Measurements from ENCODE around the gene ITSN1. TPM values are rescaled to one million over a fixed set of nuclear protein-coding genes. Genes with fewer than 3 reads are reported as not detected.
"Not testable (repeated sequence)": the region's sequence is repeated elsewhere in the genome, so short reads cannot be mapped to it uniquely, and the experiment has no call there.

Gene ITSN1
- total and polyA plus RNA-seq, 4 donors: 58.8 to 73.7 (median 63.4) TPM

DNA sequence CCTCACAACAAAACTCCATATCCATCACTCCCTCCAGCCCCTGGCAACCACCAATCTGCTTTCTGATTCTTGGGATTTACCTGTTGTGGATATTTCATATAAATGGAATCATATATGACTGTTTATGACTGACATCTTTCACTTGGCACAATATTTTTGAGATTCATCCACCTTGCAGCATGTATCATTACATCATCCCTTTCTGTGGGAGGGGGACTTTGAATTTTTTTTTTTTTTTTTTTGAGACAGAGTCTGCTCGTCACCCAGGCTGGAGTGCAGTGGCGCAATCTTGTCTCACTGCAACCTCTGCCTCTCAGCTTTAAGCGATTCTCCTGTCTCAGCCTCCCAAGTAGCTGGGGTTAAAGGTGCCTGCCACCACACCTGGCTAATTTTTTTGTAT, 128.2 kb downstream of the ITSN1 start:
- Histone ChIP-seq H3K27me3 (ENCODE audit: control insufficient read depth, insufficient read depth, low read length) (no peaks in the 10 kb centered on the region), H3K27ac (ENCODE audit: low read depth, low read length) (no peak overlapping the region), H3K4me1 (ENCODE audit: control insufficient read depth, insufficient read depth, low read length) (no peaks in the 10 kb centered on the region), H3K36me3 (ENCODE audit: control insufficient read depth, insufficient read depth, low read length) (peaks cover 28% of the 10 kb centered on the region), H3K4me3 (ENCODE audit: low read depth, low read length) (no peak overlapping the region), H3K9me3 (ENCODE audit: control insufficient read depth, insufficient read depth, low read length) (no peaks in the 10 kb centered on the region)
- no peak for DNase-seq (ENCODE audit: low read depth in 4 of 6, low spot score in 6 of 6)
- no CpG with 5 or more reads among the region's 3 CpGs for WGBS (ENCODE audit: insufficient coverage)

DNA sequence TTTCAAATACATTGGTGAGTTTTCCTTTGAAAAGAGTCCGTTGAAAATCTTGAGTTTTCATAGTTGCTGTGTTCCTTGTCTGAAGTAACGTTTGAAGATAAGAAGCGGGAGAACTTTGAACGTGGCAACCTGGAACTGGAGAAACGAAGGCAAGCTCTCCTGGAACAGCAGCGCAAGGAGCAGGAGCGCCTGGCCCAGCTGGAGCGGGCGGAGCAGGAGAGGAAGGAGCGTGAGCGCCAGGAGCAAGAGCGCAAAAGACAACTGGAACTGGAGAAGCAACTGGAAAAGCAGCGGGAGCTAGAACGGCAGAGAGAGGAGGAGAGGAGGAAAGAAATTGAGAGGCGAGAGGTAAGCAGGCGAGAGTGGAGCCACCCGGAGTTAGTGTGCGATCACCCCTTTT, 129.7 kb downstream of the ITSN1 start:
- Histone ChIP-seq H3K36me3 (ENCODE audit: control insufficient read depth, insufficient read depth, low read length) (peaks cover 28% of the 10 kb centered on the region), H3K4me1 (ENCODE audit: control insufficient read depth, insufficient read depth, low read length) (no peaks in the 10 kb centered on the region), H3K27ac (ENCODE audit: low read depth, low read length) (no peak overlapping the region)

DNA sequence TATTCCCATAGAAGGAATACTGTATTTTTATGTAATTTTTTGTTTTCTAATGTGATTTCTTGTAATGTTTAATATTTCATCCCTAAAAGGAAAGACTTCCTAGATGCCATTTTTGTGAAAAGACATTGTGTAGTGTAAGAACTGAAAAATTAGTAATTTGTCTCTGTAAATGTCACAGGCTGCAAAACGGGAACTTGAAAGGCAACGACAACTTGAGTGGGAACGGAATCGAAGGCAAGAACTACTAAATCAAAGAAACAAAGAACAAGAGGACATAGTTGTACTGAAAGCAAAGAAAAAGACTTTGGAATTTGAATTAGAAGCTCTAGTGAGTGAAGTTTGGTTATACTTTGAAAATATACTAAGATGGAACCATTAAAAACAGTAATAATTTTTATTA, 132.2 kb downstream of the ITSN1 start:
- H3K4me1 ChIP-seq (ENCODE audit: control insufficient read depth, insufficient read depth, low read length): no peaks in the 10 kb centered on the region
- H3K4me3 ChIP-seq (ENCODE audit: low read depth, low read length): no peak overlapping the region
- H3K9me3 ChIP-seq (ENCODE audit: control insufficient read depth, insufficient read depth, low read length): no peaks in the 10 kb centered on the region
- WGBS (ENCODE audit: insufficient coverage): no CpG with 5 or more reads among the region's 4 CpGs
- H3K27me3 ChIP-seq (ENCODE audit: control insufficient read depth, insufficient read depth, low read length): no peaks in the 10 kb centered on the region
- H3K27ac ChIP-seq (ENCODE audit: low read depth, low read length): peak overlapping the region; percentile 74
- DNase-seq (ENCODE audit: low read depth in 4 of 6, low spot score in 6 of 6): no peak
- H3K36me3 ChIP-seq (ENCODE audit: control insufficient read depth, insufficient read depth, low read length): peaks cover 29% of the 10 kb centered on the region

More for the DNA sequence above, 129.7 kb downstream of the ITSN1 start:
- no peaks in the 10 kb centered on the region for H3K9me3 ChIP-seq (ENCODE audit: control insufficient read depth, insufficient read depth, low read length)
- no peak for DNase-seq (ENCODE audit: low read depth in 4 of 6, low spot score in 6 of 6)
- 99% methylated on average over 17 of the region's 18 CpGs for WGBS (ENCODE audit: insufficient coverage)
- H3K27me3 ChIP-seq (ENCODE audit: control insufficient read depth, insufficient read depth, low read length): no peaks in the 10 kb centered on the region
- no peak overlapping the region for H3K4me3 ChIP-seq (ENCODE audit: low read depth, low read length)

DNA sequence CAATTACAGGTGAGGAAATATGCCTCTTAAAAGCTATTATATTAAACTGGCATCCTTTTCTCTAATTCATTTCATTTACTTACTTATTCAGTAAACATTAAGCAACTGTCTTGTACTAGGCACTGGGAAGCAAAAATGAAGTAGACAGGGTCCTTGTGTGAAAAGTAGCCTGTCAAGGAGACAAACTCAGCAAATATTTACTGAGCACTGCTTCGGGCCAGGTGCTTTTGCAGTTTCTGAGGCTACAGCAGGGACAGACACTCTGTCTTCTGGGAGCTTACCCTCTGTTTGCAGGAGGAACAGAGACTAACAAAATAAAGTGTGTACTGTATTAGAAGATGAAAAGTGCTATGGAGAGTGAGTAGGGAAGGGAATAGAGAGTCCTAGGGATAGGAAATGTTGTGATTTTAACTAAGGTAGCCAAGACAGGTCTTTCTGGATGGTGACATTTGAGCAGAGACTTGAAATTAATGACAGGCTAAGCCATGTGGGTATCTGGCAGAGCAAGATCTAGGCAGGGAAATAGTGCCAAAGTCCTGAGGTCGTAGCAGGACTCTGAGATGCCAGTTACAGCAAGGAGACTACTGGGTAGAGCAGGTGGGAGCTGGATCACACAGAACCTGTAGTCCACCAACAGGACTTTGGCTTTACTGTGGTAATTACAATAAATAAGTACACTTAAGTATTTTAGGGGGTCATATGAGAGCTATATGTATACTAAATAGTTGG, 133.0 kb downstream of the ITSN1 start:
- Histone ChIP-seq H3K4me1 (ENCODE audit: control insufficient read depth, insufficient read depth, low read length) (no peaks in the 10 kb centered on the region), H3K36me3 (ENCODE audit: control insufficient read depth, insufficient read depth, low read length) (peaks cover 22% of the 10 kb centered on the region), H3K4me3 (ENCODE audit: low read depth, low read length) (no peak overlapping the region), H3K9me3 (ENCODE audit: control insufficient read depth, insufficient read depth, low read length) (no peaks in the 10 kb centered on the region), H3K27me3 (ENCODE audit: control insufficient read depth, insufficient read depth, low read length) (no peaks in the 10 kb centered on the region), H3K27ac (ENCODE audit: low read depth, low read length) (peak overlapping the region; percentile 74)
- DNase-seq (ENCODE audit: low read depth in 4 of 6, low spot score in 6 of 6): no peak
- 83% methylated on average over 2 of the region's 2 CpGs for WGBS (ENCODE audit: insufficient coverage)

DNA sequence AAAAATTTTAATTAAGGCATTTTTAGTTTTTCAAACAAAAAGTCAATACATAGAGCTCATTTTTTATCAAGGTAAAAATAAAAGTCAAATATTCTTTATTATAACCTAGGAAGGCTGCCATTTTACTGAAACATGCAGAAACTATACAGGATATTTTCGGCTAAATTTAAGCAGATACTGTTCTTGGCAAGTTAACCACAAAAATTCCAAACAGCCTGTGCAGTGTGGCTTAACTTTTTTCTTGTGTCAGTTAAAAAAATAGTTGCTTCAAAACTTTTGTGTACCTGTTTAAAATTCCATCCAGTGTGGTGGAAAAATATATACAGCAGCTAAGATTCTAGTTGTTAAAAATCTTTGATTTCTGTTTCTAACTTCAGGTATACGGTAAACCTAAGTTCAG, 138.3 kb downstream of the ITSN1 start:
- Histone ChIP-seq H3K27ac (ENCODE audit: low read depth, low read length) (no peak overlapping the region), H3K4me3 (ENCODE audit: low read depth, low read length) (no peak overlapping the region), H3K9me3 (ENCODE audit: control insufficient read depth, insufficient read depth, low read length) (no peaks in the 10 kb centered on the region), H3K36me3 (ENCODE audit: control insufficient read depth, insufficient read depth, low read length) (peaks cover 9% of the 10 kb centered on the region), H3K27me3 (ENCODE audit: control insufficient read depth, insufficient read depth, low read length) (no peaks in the 10 kb centered on the region), H3K4me1 (ENCODE audit: control insufficient read depth, insufficient read depth, low read length) (no peaks in the 10 kb centered on the region)
- DNase-seq (ENCODE audit: low read depth in 4 of 6, low spot score in 6 of 6): no peak
- 100% methylated on average over 1 of the region's 2 CpGs for WGBS (ENCODE audit: insufficient coverage)

DNA sequence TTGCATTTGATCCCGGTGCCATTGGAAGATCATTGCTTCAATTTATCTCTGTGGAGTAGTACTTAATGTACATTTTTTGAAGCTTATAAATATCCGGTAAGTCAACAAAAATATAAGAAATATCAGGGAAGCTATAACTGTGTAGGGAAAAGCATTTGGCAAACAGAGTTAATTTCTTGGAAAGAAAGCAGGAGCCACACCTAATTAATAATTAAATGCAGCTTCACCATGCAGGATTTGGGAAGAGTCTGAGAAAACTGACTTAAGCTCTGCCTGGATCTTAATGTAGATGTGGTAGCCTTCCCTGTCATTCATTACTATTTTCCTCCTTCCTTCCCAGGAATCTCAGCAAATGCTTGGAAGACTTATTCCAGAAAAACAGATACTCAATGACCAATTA, 138.8 kb downstream of the ITSN1 start:
- Histone ChIP-seq H3K27ac (ENCODE audit: low read depth, low read length) (no peak overlapping the region), H3K4me1 (ENCODE audit: control insufficient read depth, insufficient read depth, low read length) (no peaks in the 10 kb centered on the region), H3K9me3 (ENCODE audit: control insufficient read depth, insufficient read depth, low read length) (no peaks in the 10 kb centered on the region), H3K4me3 (ENCODE audit: low read depth, low read length) (no peak overlapping the region), H3K27me3 (ENCODE audit: control insufficient read depth, insufficient read depth, low read length) (no peaks in the 10 kb centered on the region), H3K36me3 (ENCODE audit: control insufficient read depth, insufficient read depth, low read length) (peaks cover 9% of the 10 kb centered on the region)
- DNase-seq (ENCODE audit: low read depth in 4 of 6, low spot score in 6 of 6): no peak
- no CpG with 5 or more reads among the region's 2 CpGs for WGBS (ENCODE audit: insufficient coverage)

DNA sequence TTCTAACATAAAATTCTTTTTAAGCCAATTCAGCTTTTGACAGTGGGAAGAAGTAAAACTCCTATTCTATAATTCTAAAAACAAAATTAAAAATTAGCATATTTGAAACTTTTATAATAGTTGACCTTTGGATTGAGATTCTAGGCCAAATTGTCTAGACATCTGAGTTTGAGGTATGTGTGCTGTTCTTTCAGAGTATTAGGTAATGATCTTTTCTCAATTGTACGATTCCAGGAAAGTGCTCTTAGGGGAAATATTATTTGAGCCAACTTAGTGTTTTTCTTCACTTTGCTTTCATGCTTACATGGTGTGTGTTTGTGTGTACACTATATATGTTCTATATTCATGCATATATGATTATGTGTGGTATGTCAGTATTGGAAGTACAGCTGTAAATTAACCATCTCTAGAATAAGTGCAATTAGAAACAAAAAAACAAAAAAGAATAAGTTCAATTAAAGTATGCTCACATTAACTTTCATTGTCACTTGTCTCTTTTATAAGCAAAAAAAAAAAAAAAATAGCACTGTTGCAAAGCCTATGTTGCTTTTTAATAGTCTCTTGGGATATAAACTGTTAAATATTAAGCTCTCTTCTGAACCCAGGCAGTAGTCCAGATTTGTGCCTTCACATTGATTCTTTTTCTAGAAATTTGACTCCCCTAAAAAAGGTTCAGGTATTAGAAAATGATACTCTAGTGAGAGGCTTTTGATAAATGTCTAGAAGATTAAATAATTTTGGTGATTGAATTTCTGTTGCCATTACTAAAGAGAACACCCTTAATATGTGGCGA, 141.1 kb downstream of the ITSN1 start:
- Histone ChIP-seq H3K36me3 (ENCODE audit: control insufficient read depth, insufficient read depth, low read length) (peaks cover 9% of the 10 kb centered on the region), H3K4me1 (ENCODE audit: control insufficient read depth, insufficient read depth, low read length) (peaks cover 2% of the 10 kb centered on the region), H3K27me3 (ENCODE audit: control insufficient read depth, insufficient read depth, low read length) (no peaks in the 10 kb centered on the region), H3K9me3 (ENCODE audit: control insufficient read depth, insufficient read depth, low read length) (no peaks in the 10 kb centered on the region), H3K27ac (ENCODE audit: low read depth, low read length) (no peak overlapping the region), H3K4me3 (ENCODE audit: low read depth, low read length) (no peak overlapping the region)
- WGBS (ENCODE audit: insufficient coverage): no CpG with 5 or more reads among the region's 2 CpGs
- no peak for DNase-seq (ENCODE audit: low read depth in 4 of 6, low spot score in 6 of 6)

DNA sequence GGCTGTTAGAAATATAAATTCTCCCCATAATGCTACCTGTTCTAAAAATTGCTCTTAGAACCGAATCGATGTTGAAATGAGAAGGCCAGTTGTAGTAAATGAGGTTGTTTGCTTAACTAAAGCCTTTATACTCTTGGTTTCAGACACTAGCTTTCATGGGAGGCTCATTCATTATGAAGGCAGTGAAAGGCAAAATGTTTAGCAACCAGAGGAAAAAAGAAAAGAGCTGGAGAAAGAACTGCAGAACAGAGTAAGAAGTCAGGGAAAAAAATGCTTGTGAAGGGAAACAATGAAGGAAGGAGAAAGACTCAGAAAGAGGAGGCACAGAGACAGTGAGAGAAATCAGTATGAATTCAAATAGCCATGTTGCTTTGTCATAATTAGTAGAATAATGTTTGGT, 145.1 kb downstream of the ITSN1 start:
- DNase-seq (ENCODE audit: low read depth in 4 of 6, low spot score in 6 of 6): peak in 2 of 6 donors; percentile 36 to 57
- Histone ChIP-seq H3K36me3 (ENCODE audit: control insufficient read depth, insufficient read depth, low read length) (peaks cover 2% of the 10 kb centered on the region), H3K27ac (ENCODE audit: low read depth, low read length) (peak overlapping the region; percentile 37), H3K9me3 (ENCODE audit: control insufficient read depth, insufficient read depth, low read length) (no peaks in the 10 kb centered on the region), H3K27me3 (ENCODE audit: control insufficient read depth, insufficient read depth, low read length) (no peaks in the 10 kb centered on the region), H3K4me1 (ENCODE audit: control insufficient read depth, insufficient read depth, low read length) (peaks cover 3% of the 10 kb centered on the region), H3K4me3 (ENCODE audit: low read depth, low read length) (no peak overlapping the region)
- no CpG with 5 or more reads among the region's 2 CpGs for WGBS (ENCODE audit: insufficient coverage)

DNA sequence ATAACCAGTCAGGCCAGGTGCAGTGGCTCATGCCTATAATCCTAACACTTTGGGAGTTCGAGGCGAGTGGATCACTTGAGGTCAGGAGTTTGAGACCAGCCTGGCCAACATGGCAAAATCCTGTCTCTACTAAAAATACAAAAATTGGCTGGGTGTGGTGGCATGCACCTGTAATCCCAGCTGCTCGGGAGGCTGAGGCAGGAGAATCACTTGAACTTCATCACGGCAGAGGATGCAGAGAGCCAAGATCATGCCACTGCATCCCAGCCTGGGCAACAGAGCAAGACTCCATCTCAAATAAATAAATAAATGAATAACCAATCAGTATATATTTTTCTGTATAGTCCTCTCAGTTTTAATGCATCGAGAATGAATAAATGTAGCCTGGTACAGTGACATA, 146.1 kb downstream of the ITSN1 start:
- not testable (repeated sequence) for H3K9me3 ChIP-seq (ENCODE audit: control insufficient read depth, insufficient read depth, low read length); H3K27ac ChIP-seq (ENCODE audit: low read depth, low read length); H3K27me3 ChIP-seq (ENCODE audit: control insufficient read depth, insufficient read depth, low read length); H3K4me1 ChIP-seq (ENCODE audit: control insufficient read depth, insufficient read depth, low read length); H3K36me3 ChIP-seq (ENCODE audit: control insufficient read depth, insufficient read depth, low read length); DNase-seq (ENCODE audit: low read depth in 4 of 6, low spot score in 6 of 6); H3K4me3 ChIP-seq (ENCODE audit: low read depth, low read length)
- WGBS (ENCODE audit: insufficient coverage): 100% methylated on average over 1 of the region's 5 CpGs

DNA sequence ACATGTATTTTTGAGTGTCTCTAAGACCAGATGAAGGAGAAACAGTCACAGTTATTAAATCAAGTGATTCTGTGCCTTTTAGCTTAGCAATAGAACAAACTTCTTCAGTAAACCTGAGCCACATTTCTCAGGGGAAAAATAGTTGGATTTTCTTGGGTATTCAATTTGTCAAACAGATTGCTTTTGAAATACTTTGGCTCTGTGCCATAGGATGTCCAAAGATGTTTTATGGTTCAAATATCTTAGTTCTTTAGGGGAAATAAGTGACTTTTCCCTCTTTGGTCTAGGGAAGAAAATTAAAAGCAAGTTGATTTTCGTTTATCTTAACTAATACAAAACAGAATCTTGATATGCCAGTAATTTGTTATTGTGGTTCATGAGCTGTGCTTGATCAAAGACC, 147.4 kb downstream of the ITSN1 start:
- H3K27me3 ChIP-seq (ENCODE audit: control insufficient read depth, insufficient read depth, low read length): no peaks in the 10 kb centered on the region
- H3K36me3 ChIP-seq (ENCODE audit: control insufficient read depth, insufficient read depth, low read length): no peaks in the 10 kb centered on the region
- H3K4me3 ChIP-seq (ENCODE audit: low read depth, low read length): no peak overlapping the region
- H3K4me1 ChIP-seq (ENCODE audit: control insufficient read depth, insufficient read depth, low read length): peaks cover 3% of the 10 kb centered on the region
- H3K27ac ChIP-seq (ENCODE audit: low read depth, low read length): no peak overlapping the region
- DNase-seq (ENCODE audit: low read depth in 4 of 6, low spot score in 6 of 6): peak in 1 of 6 donors; percentile 45
- H3K9me3 ChIP-seq (ENCODE audit: control insufficient read depth, insufficient read depth, low read length): no peaks in the 10 kb centered on the region
- WGBS (ENCODE audit: insufficient coverage): no CpG with 5 or more reads among the region's 1 CpG

Measured in spinal cord (tissue), 10 donors.